Posterior cingulate gyrus (tissue), 11 donors: Measurements from ENCODE around the gene GABPB2.
A peak's percentile ranks its signal among the peaks of the same experiment; 100 is the strongest.
"Not testable (repeated sequence)": the region's sequence is repeated elsewhere in the genome, so short reads cannot be mapped to it uniquely, and the experiment has no call there.

ENCODE experiments used
- DNase-seq, 10 donors: peaks; one replicate each; pipeline versions ENCODE4 v3.0.0 to v3.0.0-alpha.2; 2020 to 2021; ENCODE audit warnings: mixed read lengths in 3 of 10
- intact Hi-C: fragments of 100-400 bp; cut with DNase I; formaldehyde crosslinking; loops from one replicate; pipeline ENCODE4 v1.15.1; 2023

Gene GABPB2

GRCh38 chr1:151059109-151060006 is 11.2 kb upstream of the GABPB2 start, which contains the start of gene CDC42SE1:
Gene CDC42SE1 (minus strand): TSS chr1:151059622. CDS start chr1:151055730, 3,892 bp downstream.
- DNase-seq: peak; percentile 67 to 97 (median 80)
- intact Hi-C loops: no loop called here

- peak; percentile 40 to 92 (median 70) for DNase-seq
- intact Hi-C loops: no loop called here
Observed at GRCh38 chr1:151060007-151060656, 10.4 kb upstream of the GABPB2 start, which contains the start of gene MLLT11. Gene MLLT11 (plus strand): TSS chr1:151060397. CDS start chr1:151067225, 6,828 bp downstream.

- intact Hi-C loops: no loop called here
Observed at GRCh38 chr1:151060657-151061421, 9.7 kb upstream of the GABPB2 start.

GRCh38 chr1:151061704-151062103 is 8.9 kb upstream of the GABPB2 start:
- DNase-seq: no peak
- intact Hi-C loops: no loop called here

More at GRCh38 chr1:151060657-151061421, 9.7 kb upstream of the GABPB2 start:
- DNase-seq: peak in 1 of 10 donors; percentile 13

GRCh38 chr1:151062741-151063371 is 7.7 kb upstream of the GABPB2 start:
- intact Hi-C loops: no loop called here

GRCh38 chr1:151065089-151065645 is 5.4 kb upstream of the GABPB2 start:
- intact Hi-C loops: no loop called here
- DNase-seq: no peak

More at GRCh38 chr1:151062741-151063371, 7.7 kb upstream of the GABPB2 start:
- DNase-seq: no peak

GRCh38 chr1:151067185-151067584 is 3.4 kb upstream of the GABPB2 start:
- intact Hi-C loops: no loop called here
- peak in 1 of 10 donors; percentile 54 for DNase-seq

- DNase-seq: no peak
- intact Hi-C loops: no loop called here
Observed at GRCh38 chr1:151069103-151069486, 1.5 kb upstream of the GABPB2 start.

GRCh38 chr1:151072224-151072623 is 1.7 kb downstream of the GABPB2 start:
- intact Hi-C loops: loop anchor here (10.0 kb wide), 1 partner anchor 73 kb away; the partner anchor contains the start of gene SEMA6C
- no peak for DNase-seq

GRCh38 chr1:151085953-151086559 is 15.5 kb downstream of the GABPB2 start:
- intact Hi-C loops: no loop called here
- no peak for DNase-seq

- intact Hi-C loops: not testable (repeated sequence)
- peak in 1 of 10 donors; percentile 25 for DNase-seq
Observed at GRCh38 chr1:151097426-151097825, 26.9 kb downstream of the GABPB2 start.

- peak in 1 of 10 donors; percentile 4 for DNase-seq
- intact Hi-C loops: loop anchor here (2.0 kb wide), 1 partner anchor 59 kb away; the partner anchor contains the start of gene TNFAIP8L2
Observed at GRCh38 chr1:151098126-151098525, 27.6 kb downstream of the GABPB2 start.

GRCh38 chr1:151104630-151105029 is 34.1 kb downstream of the GABPB2 start:
- intact Hi-C loops: no loop called here
- DNase-seq: no peak

GRCh38 chr1:151106894-151107293 is 36.3 kb downstream of the GABPB2 start:
- no peak for DNase-seq
- intact Hi-C loops: no loop called here

- intact Hi-C loops: no loop called here
- DNase-seq: peak in 1 of 10 donors; percentile 40
Observed at GRCh38 chr1:151108331-151108730, 37.8 kb downstream of the GABPB2 start.

- no peak for DNase-seq
- intact Hi-C loops: no loop called here
Observed at GRCh38 chr1:151113877-151114276, 43.3 kb downstream of the GABPB2 start.

- DNase-seq: no peak
- intact Hi-C loops: no loop called here
Observed at GRCh38 chr1:151124763-151125403, 54.3 kb downstream of the GABPB2 start.

GRCh38 chr1:151128800-151129199 is 58.2 kb downstream of the GABPB2 start:
- DNase-seq: no peak
- intact Hi-C loops: no loop called here
